Endothelial cell of umbilical vein (primary cell): ENCODE data around the gene PLA2G4B. TPM values are rescaled to one million over a fixed set of nuclear protein-coding genes. Genes with fewer than 3 reads are reported as not detected.

ENCODE experiments used
- BruUV-seq: library from RNA; stranded (reverse); fragments of 400-500 nt; replicated peaks from 2 replicates; lab custom pipeline; 2021; lab: Mats Ljungman, UMichigan
- CTCF ChIA-PET: fragments of 300-600, 350-600 bp; sonication (Branson Sonifier 250); formaldehyde crosslinking; loops from one replicate; lab custom pipeline; 2021; ENCODE audit warnings: antibody characterized with exemption, inconsistent platforms; lab: Charles Lee
- POLR2A ChIA-PET: fragments of 300-600, 350-600 bp; sonication (Branson Sonifier 250); formaldehyde crosslinking; loops from one replicate; lab custom pipeline; 2021; ENCODE audit warnings: antibody characterized with exemption, inconsistent platforms; lab: Charles Lee
- DNase-seq: peaks from one replicate; pipeline ENCODE4 v3.0.0-alpha.2; 2011; ENCODE audit warnings: low read depth, low spot score
- FAIRE-seq: peaks from 2 replicates; lab custom pipeline; 2011; peaks lifted over from hg19 to GRCh38; lab: Jason Lieb, UNC
- H2AFZ ChIP-seq: 2 replicates; pipeline ENCODE4 v1.6.0; 2012; ENCODE audit warnings: low read depth, low read length, control low read depth, inconsistent platforms
- H3K27ac ChIP-seq: 2 replicates; pipeline ENCODE4 v1.5.1; 2011; ENCODE audit warnings: low read depth, mild to moderate bottlenecking, control low read depth, low read length, moderate library complexity; ENCODE audit not compliant: insufficient read depth
- H3K27me3 ChIP-seq, 2 experiments: 2 replicates each; pipeline versions ENCODE4 v1.6.0 to v1.6.1; 2011; ENCODE audit warnings: low read length in 2 of 2, mixed read lengths in 1 of 2; ENCODE audit not compliant: control insufficient read depth in 2 of 2, insufficient read depth in 2 of 2
- H3K36me3 ChIP-seq, 2 experiments: 2 replicates in 1 of 2; 3 replicates in 1 of 2; pipeline ENCODE4 v1.5.1; 2011; ENCODE audit warnings: low read length in 2 of 2, mild to moderate bottlenecking in 1 of 2, moderate library complexity in 1 of 2; ENCODE audit not compliant: control insufficient read depth in 2 of 2, insufficient read depth in 2 of 2; ENCODE audit errors: extremely low read depth in 1 of 2
- H3K4me1 ChIP-seq: 3 replicates; pipeline ENCODE4 v1.5.1; 2011; ENCODE audit warnings: mild to moderate bottlenecking, low read length; ENCODE audit not compliant: control insufficient read depth, insufficient read depth; ENCODE audit errors: extremely low read depth
- H3K4me2 ChIP-seq: 2 replicates; pipeline ENCODE4 v1.6.1; 2011; ENCODE audit warnings: low read length, control low read depth, mixed read lengths; ENCODE audit not compliant: insufficient read depth
- H3K4me3 ChIP-seq, 3 experiments: fragments of 200-600 bp in 1 of 3; sonication (generic), shearing (Covaris generic) in 1 of 3; replicated peaks in 1 of 3; 2 replicates each; pipeline ENCODE4 v1.5.1; 2011 to 2016; ENCODE audit warnings: control low read depth in 3 of 3, low read length in 3 of 3, mild to moderate bottlenecking in 2 of 3, inconsistent platforms in 1 of 3, low read depth in 1 of 3, moderate library complexity in 1 of 3; ENCODE audit not compliant: insufficient read depth in 1 of 3
- H3K79me2 ChIP-seq: 2 replicates; pipeline ENCODE4 v1.6.0; 2012; ENCODE audit warnings: low read length, inconsistent platforms; ENCODE audit not compliant: control insufficient read depth, insufficient read depth
- H3K9ac ChIP-seq: replicated peaks from 2 replicates; pipeline ENCODE3; 2011; ENCODE audit warnings: low read length, control low read depth; ENCODE audit not compliant: insufficient read depth; ENCODE audit errors: extremely low read depth
- H3K9me1 ChIP-seq: replicated peaks from 3 replicates; pipeline ENCODE4 v1.6.0; 2011; ENCODE audit warnings: mild to moderate bottlenecking, low read length; ENCODE audit not compliant: control insufficient read depth, insufficient read depth; ENCODE audit errors: extremely low read depth
- H3K9me3 ChIP-seq: replicated peaks from 2 replicates; pipeline ENCODE4 v1.5.1; 2012; ENCODE audit warnings: low read length, inconsistent platforms; ENCODE audit not compliant: control insufficient read depth, insufficient read depth
- H4K20me1 ChIP-seq: replicated peaks from 2 replicates; pipeline ENCODE3; 2011; ENCODE audit warnings: mild to moderate bottlenecking, low read length; ENCODE audit not compliant: control insufficient read depth, insufficient read depth; ENCODE audit errors: extremely low read depth
- EZH2 ChIP-seq: IDR thresholded peaks from 2 replicates; pipeline ENCODE4 v1.6.1; 2012; ENCODE audit warnings: borderline replicate concordance, low read depth, mild to moderate bottlenecking, moderate library complexity, low read length, inconsistent platforms; ENCODE audit not compliant: severe bottlenecking
- FOS ChIP-seq: IDR thresholded peaks from 2 replicates; pipeline ENCODE4 v1.6.1; 2011; ENCODE audit warnings: mild to moderate bottlenecking, low read length, moderate library complexity, borderline replicate concordance; ENCODE audit not compliant: insufficient read depth
- GATA2 ChIP-seq: IDR thresholded peaks from 2 replicates; pipeline ENCODE4 v1.7.0; 2011; ENCODE audit warnings: low read depth, mild to moderate bottlenecking, moderate library complexity, mixed read lengths, low read length; ENCODE audit not compliant: insufficient read length, insufficient read depth
- JUN ChIP-seq: IDR thresholded peaks from 2 replicates; pipeline ENCODE4 v1.6.1; 2011; ENCODE audit warnings: borderline replicate concordance, low read depth; ENCODE audit not compliant: insufficient read length, insufficient read depth
- MYC ChIP-seq: IDR thresholded peaks from one replicate; pipeline ENCODE4 v1.6.1; 2011; ENCODE audit warnings: mild to moderate bottlenecking, low read depth, low read length
- POLR2A ChIP-seq: IDR thresholded peaks from 2 replicates; pipeline ENCODE4 v1.6.1; 2012; ENCODE audit warnings: low read depth, mild to moderate bottlenecking, control low read depth, low read length
- POLR2AphosphoS5 ChIP-seq: IDR thresholded peaks from 2 replicates; pipeline ENCODE4 v1.6.1; 2012; ENCODE audit warnings: low read depth, mild to moderate bottlenecking, control low read depth, low read length, moderate library complexity; ENCODE audit not compliant: insufficient read depth
- dilution Hi-C: fragments of 300-500 bp; cut with MboI; formaldehyde crosslinking; loops from one replicate; pipeline ENCODE4 v1.15.0; 2019; ENCODE audit warnings: low sequenced_read_pairs; ENCODE audit not compliant: extremely low pct_ligation_motif_present
- intact Hi-C: fragments of 100-400 bp; cut with micrococcal nuclease; formaldehyde crosslinking; loops from one replicate; pipeline ENCODE4 v1.10.0; 2022
- polyA plus RNA-seq, 4 experiments: library from polyadenylated mRNA; depleted of rRNA in 3 of 4; stranded (reverse) in 3 of 4; unstranded in 1 of 4; fragments of >200 nt; gene quantifications; 2 replicates each; pipeline versions ENCODE4 v1.2.1 to v1.2.3, GENCODE V29; 2011 to 2012; ENCODE audit warnings: missing spikeins in 1 of 4
- total RNA-seq: library from RNA; stranded (reverse); gene quantifications from 2 replicates; pipeline ENCODE4 v1.2.3, GENCODE V29; 2021
- TF ChIP-seq, protein P1 (sequence below), 2 donors: IDR thresholded peaks; 1 replicate in 1 of 2; 2 replicates in 1 of 2; pipeline ENCODE4 v1.5.1; 2011; ENCODE audit warnings: low read length in 2 of 2, mild to moderate bottlenecking in 2 of 2, moderate library complexity in 2 of 2, control low read depth in 1 of 2, inconsistent platforms in 1 of 2, low read depth in 1 of 2; ENCODE audit not compliant: insufficient read depth in 1 of 2; ENCODE audit errors: extremely low read depth in 1 of 2
- TF ChIP-seq, protein P2 (sequence below): IDR thresholded peaks from 2 replicates; pipeline ENCODE4 v1.6.1; 2011; ENCODE audit not compliant: insufficient read depth, insufficient read length

PLA2G4B gene
- total and polyA plus RNA-seq, 2 donors (not counting 3 experiments of a cell fraction or from before 2014, with no cell fraction given), result 4.0 to 7.9 TPM

DNA sequence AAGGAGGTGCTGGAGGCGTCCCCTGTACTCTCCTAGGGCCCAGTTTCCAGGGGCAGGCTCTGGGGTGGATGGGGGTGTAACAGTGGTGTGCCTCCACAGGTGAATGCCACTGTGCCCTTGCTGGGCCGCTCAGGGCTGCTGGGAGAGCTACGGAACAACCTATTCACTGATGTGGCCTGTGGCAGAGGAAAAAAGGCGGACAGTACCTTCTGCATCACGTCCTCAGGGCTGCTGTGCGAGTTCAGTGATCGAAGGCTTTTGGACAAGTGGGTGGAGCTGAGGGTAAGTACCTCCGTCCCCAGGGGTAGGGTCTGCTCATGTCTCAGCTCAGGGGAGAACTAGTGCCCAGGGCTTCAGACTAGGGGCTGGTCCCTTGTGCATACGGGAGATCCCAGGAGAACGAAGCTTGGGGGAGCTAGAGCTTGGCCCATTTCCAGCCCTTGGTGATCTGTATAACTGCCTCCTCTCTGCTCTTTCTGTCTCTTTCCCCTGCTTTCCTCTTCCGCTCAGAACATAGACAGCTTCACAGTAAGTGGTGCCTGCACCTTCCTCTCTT is 25.7 kb upstream of the PLA2G4B start:
- intact Hi-C loops, result no loop called here
- FAIRE-seq, result no peak
- POLR2A ChIA-PET, result interaction anchor here (0.5 kb wide), 1 partner anchor 14 kb away, joined by 3 read pairs; no protein-coding TSS in a partner anchor

More for the DNA sequence above, 25.7 kb upstream of the PLA2G4B start:
- Histone ChIP-seq H3K4me2 (no peak overlapping the region), H3K27ac (no peak overlapping the region), H4K20me1 (no peaks in the 10 kb centered on the region), H3K36me3 (peaks cover 10 to 37% of the 10 kb centered on the region in 2 experiments), H3K9me1 (no peaks in the 10 kb centered on the region), H3K27me3 (no peaks in the 10 kb centered on the region), H3K4me3 (no peak overlapping the region), H3K9ac (no peak overlapping the region), H2AFZ (no peak overlapping the region), H3K9me3 (no peaks in the 10 kb centered on the region), H3K79me2 (no peaks in the 10 kb centered on the region), H3K4me1 (peaks cover 8% of the 10 kb centered on the region)
- CTCF ChIA-PET, result interaction anchor here (0.9 to 15.9 kb wide), 13 partner anchors 8 to 347 kb away, joined by 3 to 754 read pairs (median 5); partner anchors contain the start of genes JMJD7 and MAPKBP1
- TF ChIP-seq GATA2 (no peak), POLR2A (no peak), POLR2AphosphoS5 (no peak), FOS (no peak), MYC (no peak), EZH2 (no peak), JUN (no peak)
- TF ChIP-seq, protein P1, sequence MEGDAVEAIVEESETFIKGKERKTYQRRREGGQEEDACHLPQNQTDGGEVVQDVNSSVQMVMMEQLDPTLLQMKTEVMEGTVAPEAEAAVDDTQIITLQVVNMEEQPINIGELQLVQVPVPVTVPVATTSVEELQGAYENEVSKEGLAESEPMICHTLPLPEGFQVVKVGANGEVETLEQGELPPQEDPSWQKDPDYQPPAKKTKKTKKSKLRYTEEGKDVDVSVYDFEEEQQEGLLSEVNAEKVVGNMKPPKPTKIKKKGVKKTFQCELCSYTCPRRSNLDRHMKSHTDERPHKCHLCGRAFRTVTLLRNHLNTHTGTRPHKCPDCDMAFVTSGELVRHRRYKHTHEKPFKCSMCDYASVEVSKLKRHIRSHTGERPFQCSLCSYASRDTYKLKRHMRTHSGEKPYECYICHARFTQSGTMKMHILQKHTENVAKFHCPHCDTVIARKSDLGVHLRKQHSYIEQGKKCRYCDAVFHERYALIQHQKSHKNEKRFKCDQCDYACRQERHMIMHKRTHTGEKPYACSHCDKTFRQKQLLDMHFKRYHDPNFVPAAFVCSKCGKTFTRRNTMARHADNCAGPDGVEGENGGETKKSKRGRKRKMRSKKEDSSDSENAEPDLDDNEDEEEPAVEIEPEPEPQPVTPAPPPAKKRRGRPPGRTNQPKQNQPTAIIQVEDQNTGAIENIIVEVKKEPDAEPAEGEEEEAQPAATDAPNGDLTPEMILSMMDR (IDR thresholded peaks at IDR 0.05; ENCODE audit: extremely low read depth in 1 of 2, insufficient read depth in 1 of 2, low read depth in 1 of 2, low read length in 2 of 2), result no peak
- TF ChIP-seq, protein P2, sequence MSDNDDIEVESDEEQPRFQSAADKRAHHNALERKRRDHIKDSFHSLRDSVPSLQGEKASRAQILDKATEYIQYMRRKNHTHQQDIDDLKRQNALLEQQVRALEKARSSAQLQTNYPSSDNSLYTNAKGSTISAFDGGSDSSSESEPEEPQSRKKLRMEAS, result no peak
- DNase-seq, result no peak
- no TSS peak for BruUV-seq
- dilution Hi-C loops, result no loop called here
